OCI-LY1 (cell line): Measurements from ENCODE around the gene RYR3.

ENCODE experiments used
- EZH2 ChIP-seq: fragments of 200-600 bp; sonication (generic), shearing (Covaris generic); IDR thresholded peaks from 2 replicates; pipeline ENCODE4 v1.8.0; 2017; ENCODE audit warnings: borderline replicate concordance, mixed run types, mild to moderate bottlenecking, antibody characterized with exemption, low read length, moderate library complexity, mixed read lengths
- TF ChIP-seq, protein P1 (sequence below): fragments of 200-600 bp; sonication (generic), shearing (Covaris generic); IDR thresholded peaks from 2 replicates; pipeline ENCODE4 v1.5.1; 2017; ENCODE audit warnings: mild to moderate bottlenecking, antibody characterized with exemption, low read length, moderate library complexity, mixed read lengths

DNA sequence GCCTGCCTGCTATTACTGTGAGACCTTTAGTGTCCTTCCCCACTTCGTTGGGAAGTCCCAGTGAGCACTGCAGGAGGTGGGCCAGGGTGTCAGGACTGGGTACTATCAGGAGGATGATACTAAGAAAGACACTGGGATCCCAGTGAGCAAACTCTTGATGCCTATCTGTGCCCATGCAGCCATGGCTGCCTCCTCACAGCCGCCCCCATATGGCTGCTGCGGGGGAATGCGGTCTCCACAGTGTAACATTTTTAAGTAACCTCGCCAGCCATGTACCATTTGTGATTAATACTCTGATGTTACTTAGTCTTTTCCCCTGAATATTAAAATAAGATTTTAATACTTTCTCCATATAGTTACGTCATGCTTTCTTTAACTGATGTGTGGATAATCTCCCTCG is 312.2 kb downstream of the RYR3 start:
- TF ChIP-seq, protein P1, sequence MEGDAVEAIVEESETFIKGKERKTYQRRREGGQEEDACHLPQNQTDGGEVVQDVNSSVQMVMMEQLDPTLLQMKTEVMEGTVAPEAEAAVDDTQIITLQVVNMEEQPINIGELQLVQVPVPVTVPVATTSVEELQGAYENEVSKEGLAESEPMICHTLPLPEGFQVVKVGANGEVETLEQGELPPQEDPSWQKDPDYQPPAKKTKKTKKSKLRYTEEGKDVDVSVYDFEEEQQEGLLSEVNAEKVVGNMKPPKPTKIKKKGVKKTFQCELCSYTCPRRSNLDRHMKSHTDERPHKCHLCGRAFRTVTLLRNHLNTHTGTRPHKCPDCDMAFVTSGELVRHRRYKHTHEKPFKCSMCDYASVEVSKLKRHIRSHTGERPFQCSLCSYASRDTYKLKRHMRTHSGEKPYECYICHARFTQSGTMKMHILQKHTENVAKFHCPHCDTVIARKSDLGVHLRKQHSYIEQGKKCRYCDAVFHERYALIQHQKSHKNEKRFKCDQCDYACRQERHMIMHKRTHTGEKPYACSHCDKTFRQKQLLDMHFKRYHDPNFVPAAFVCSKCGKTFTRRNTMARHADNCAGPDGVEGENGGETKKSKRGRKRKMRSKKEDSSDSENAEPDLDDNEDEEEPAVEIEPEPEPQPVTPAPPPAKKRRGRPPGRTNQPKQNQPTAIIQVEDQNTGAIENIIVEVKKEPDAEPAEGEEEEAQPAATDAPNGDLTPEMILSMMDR = peak; percentile 25; the same call in 1 of the 2 replicates
- no peak for TF ChIP-seq EZH2
